ENCODE results near the gene HAUS3.

- TF ChIP-seq POLR2AphosphoS5 (IDR thresholded peaks at IDR 0.05; ENCODE audit: borderline replicate concordance, low read depth, low read length) (no peak), EZH2 (IDR thresholded peaks at IDR 0.05) (no peak), FOXP2 (optimal IDR thresholded peaks at IDR 0.05; ENCODE audit: control extremely low read depth, extremely low read length, insufficient read depth) (no peak)
Measured at GRCh38 chr4:2212831-2213230, 29.1 kb downstream of the HAUS3 start.

Measured in SK-N-MC (cell line).